HEK293 (cell line): ENCODE data around the gene HSPA2.
"Not testable (repeated sequence)": the region's sequence is repeated elsewhere in the genome, so short reads cannot be mapped to it uniquely, and the experiment has no call there.

Experiments
- ZNF133 ChIP-seq: fragments of 450-650 bp; formaldehyde crosslinking; IDR thresholded peaks from 2 replicates; pipeline ENCODE4 v1.5.1; 2016; ENCODE audit warnings: missing biosample characterization, missing genetic modification characterization
- ZNF16 ChIP-seq: fragments of 450-650 bp; formaldehyde crosslinking; IDR thresholded peaks from 2 replicates; pipeline ENCODE4 v1.5.1; 2016; ENCODE audit warnings: low read depth, missing biosample characterization, missing genetic modification characterization
- ZNF747 ChIP-seq: fragments of 450-650 bp; formaldehyde crosslinking; IDR thresholded peaks from 2 replicates; pipeline ENCODE4 v1.5.1; 2016; ENCODE audit warnings: missing biosample characterization, missing genetic modification characterization

DNA sequence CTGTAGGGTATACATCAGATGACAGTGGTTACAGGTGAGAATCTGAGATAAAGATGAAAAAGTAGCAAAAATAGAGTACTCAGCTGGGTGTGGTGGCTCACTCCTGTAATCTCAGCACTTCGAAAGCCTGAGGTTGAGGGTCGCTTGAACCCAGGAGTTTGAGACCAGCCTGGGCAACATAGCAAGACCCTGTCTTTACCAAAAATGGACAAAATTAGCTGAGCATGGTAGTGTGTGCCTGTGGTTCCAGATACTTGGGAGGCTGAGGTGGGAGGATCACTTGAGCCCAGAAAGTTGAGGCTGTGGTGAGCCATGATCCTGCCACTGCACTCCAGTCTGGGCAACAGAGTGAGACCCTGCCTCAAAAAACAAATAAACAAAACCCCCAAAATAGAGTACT, 17.7 kb downstream of the HSPA2 start:
- not testable (repeated sequence) for TF ChIP-seq ZNF747, ZNF133, ZNF16 (tag by site-specific recombination)
